ENCODE results near the gene ACSS3. TPM values are rescaled to one million over a fixed set of nuclear protein-coding genes. Genes with fewer than 3 reads are reported as not detected.

The ACSS3 gene
- total and polyA plus RNA-seq, 2 of the 8 experiments (the other 6 are each of a cell fraction or from before 2014, with no cell fraction given) = 14.4 to 24.0 TPM

- TF ChIP-seq GTF2F1 (IDR thresholded peaks at IDR 0.05; ENCODE audit: borderline replicate concordance, low read depth, low read length) (no peak), RNF2 (IDR thresholded peaks at IDR 0.05; ENCODE audit: borderline replicate concordance, low read depth, low read length, missing control alignments, poor library complexity, severe bottlenecking) (no peak), TBP (IDR thresholded peaks at IDR 0.05; ENCODE audit: low read depth, low read length) (no peak), USF2 (IDR thresholded peaks at IDR 0.05; ENCODE audit: low read length) (no peak)
These were observed 167.6 kb downstream of the ACSS3 start (continued) for GRCh38 chr12:81245458-81245857.

All from H1 (cell line).